GM12892 (cell line): ENCODE results near the gene ATRIP.
A peak's percentile ranks its signal among the peaks of the same experiment; 100 is the strongest.

Source experiments
- DNase-seq: peaks from one replicate; pipeline ENCODE4 v3.0.0; 2011; ENCODE audit not compliant: insufficient read length
- FAIRE-seq: peaks from 2 replicates; lab custom pipeline; 2011; peaks lifted over from hg19 to GRCh38; lab: Jason Lieb, UNC
- POLR2A ChIP-seq: IDR thresholded peaks from 2 replicates; pipeline ENCODE4 v1.6.1; 2011; ENCODE audit warnings: low read depth, low read length, control low read depth
- POLR2AphosphoS5 ChIP-seq: IDR thresholded peaks from 2 replicates; pipeline ENCODE4 v1.6.1; 2011; ENCODE audit warnings: low read depth, low read length, control low read depth
- TAF1 ChIP-seq: IDR thresholded peaks from 2 replicates; pipeline ENCODE4 v1.6.1; 2011; ENCODE audit warnings: low read depth, mild to moderate bottlenecking, control low read depth, low read length, borderline replicate concordance

The ATRIP gene

GRCh38 chr3:48404440-48405342 is 41.8 kb upstream of the ATRIP start:
- DNase-seq: no peak
- no peak for TF ChIP-seq TAF1
- no peak for TF ChIP-seq POLR2A
- no peak for TF ChIP-seq POLR2AphosphoS5
- FAIRE-seq: no peak

- FAIRE-seq (no peak), DNase-seq (no peak)
- TF ChIP-seq POLR2AphosphoS5 (no peak), POLR2A (no peak), TAF1 (no peak)
Observed at GRCh38 chr3:48405343-48405881, 41.1 kb upstream of the ATRIP start.

GRCh38 chr3:48405971-48406370 is 40.6 kb upstream of the ATRIP start:
- FAIRE-seq: no peak
- TF ChIP-seq TAF1: no peak
- TF ChIP-seq POLR2AphosphoS5: no peak
- TF ChIP-seq POLR2A: no peak
- DNase-seq: no peak

- TF ChIP-seq POLR2A (no peak), TAF1 (no peak), POLR2AphosphoS5 (no peak)
- peak; percentile 13 for DNase-seq
- no peak for FAIRE-seq
Observed at GRCh38 chr3:48406443-48407431, 39.8 kb upstream of the ATRIP start.

- TF ChIP-seq TAF1 (no peak), POLR2AphosphoS5 (no peak), POLR2A (no peak)
- DNase-seq: peak; percentile 12
- FAIRE-seq: no peak
Observed at GRCh38 chr3:48407542-48408099, 38.9 kb upstream of the ATRIP start.

GRCh38 chr3:48408823-48409281 is 37.7 kb upstream of the ATRIP start:
- no peak for FAIRE-seq
- TF ChIP-seq POLR2AphosphoS5 (no peak), TAF1 (no peak), POLR2A (no peak)
- peak; percentile 19 for DNase-seq

- no peak for FAIRE-seq
- peak; percentile 16 for DNase-seq
- no peak for TF ChIP-seq POLR2A
- no peak for TF ChIP-seq POLR2AphosphoS5
- TF ChIP-seq TAF1: no peak
Observed at GRCh38 chr3:48409291-48410201, 37.0 kb upstream of the ATRIP start.

GRCh38 chr3:48410205-48411040 is 36.1 kb upstream of the ATRIP start:
- DNase-seq (peak; percentile 22), FAIRE-seq (no peak)
- TF ChIP-seq POLR2A: no peak

- no peak for TF ChIP-seq POLR2A
- no peak for TF ChIP-seq TAF1
- TF ChIP-seq POLR2AphosphoS5: no peak
- FAIRE-seq: no peak
- DNase-seq: no peak
Observed at GRCh38 chr3:48411041-48411588, 35.4 kb upstream of the ATRIP start.
